ENCODE measurements around the gene UNC45A. TPM values are rescaled to one million over a fixed set of nuclear protein-coding genes. Genes with fewer than 3 reads are reported as not detected.

Gene UNC45A
- total and polyA plus RNA-seq, 12 donors = 19.2 to 28.0 (median 25.2) TPM

- H3K36me3 ChIP-seq = peaks cover 0 to 100% (median 77%) of the 10 kb centered on the region in 9 donors
- H3K4me1 ChIP-seq = peaks cover 0 to 47% (median 34%) of the 10 kb centered on the region in 9 donors
- TF ChIP-seq, protein P1, sequence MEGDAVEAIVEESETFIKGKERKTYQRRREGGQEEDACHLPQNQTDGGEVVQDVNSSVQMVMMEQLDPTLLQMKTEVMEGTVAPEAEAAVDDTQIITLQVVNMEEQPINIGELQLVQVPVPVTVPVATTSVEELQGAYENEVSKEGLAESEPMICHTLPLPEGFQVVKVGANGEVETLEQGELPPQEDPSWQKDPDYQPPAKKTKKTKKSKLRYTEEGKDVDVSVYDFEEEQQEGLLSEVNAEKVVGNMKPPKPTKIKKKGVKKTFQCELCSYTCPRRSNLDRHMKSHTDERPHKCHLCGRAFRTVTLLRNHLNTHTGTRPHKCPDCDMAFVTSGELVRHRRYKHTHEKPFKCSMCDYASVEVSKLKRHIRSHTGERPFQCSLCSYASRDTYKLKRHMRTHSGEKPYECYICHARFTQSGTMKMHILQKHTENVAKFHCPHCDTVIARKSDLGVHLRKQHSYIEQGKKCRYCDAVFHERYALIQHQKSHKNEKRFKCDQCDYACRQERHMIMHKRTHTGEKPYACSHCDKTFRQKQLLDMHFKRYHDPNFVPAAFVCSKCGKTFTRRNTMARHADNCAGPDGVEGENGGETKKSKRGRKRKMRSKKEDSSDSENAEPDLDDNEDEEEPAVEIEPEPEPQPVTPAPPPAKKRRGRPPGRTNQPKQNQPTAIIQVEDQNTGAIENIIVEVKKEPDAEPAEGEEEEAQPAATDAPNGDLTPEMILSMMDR (IDR thresholded peaks at IDR 0.05) = no peak
- no peak for ATAC-seq
- DNase-seq = no peak
- no peak overlapping the region for H3K4me3 ChIP-seq
- 94% methylated on average over 7 of the region's 7 CpGs for WGBS, 2 donors
- intact Hi-C loops (cut with DNase I) = no loop called here
- no peaks in the 10 kb centered on the region for H3K27me3 ChIP-seq
- H3K9me3 ChIP-seq = no peaks in the 10 kb centered on the region
- no peak overlapping the region for H3K27ac ChIP-seq
Observed at GRCh38 chr15:90912770-90913075, 22.4 kb upstream of the UNC45A start.

GRCh38 chr15:90913398-90913944 lies 21.6 kb upstream of the UNC45A start:
- TF ChIP-seq, protein P1 (IDR thresholded peaks at IDR 0.05) = no peak
- intact Hi-C loops (cut with DNase I) = no loop called here
- DNase-seq = no peak
- ATAC-seq = no peak
- Histone ChIP-seq H3K9me3 (no peaks in the 10 kb centered on the region), H3K4me3 (no peak overlapping the region), H3K27ac (peak overlapping the region in 2 of 10 donors; percentile 24 to 85), H3K4me1 (peaks cover 3 to 47% (median 26%) of the 10 kb centered on the region in 9 donors), H3K27me3 (no peaks in the 10 kb centered on the region), H3K36me3 (peaks cover 0 to 100% (median 81%) of the 10 kb centered on the region in 9 donors)
- 94 to 96% methylated on average over 12 of the region's 12 CpGs for WGBS, 2 donors

DNA sequence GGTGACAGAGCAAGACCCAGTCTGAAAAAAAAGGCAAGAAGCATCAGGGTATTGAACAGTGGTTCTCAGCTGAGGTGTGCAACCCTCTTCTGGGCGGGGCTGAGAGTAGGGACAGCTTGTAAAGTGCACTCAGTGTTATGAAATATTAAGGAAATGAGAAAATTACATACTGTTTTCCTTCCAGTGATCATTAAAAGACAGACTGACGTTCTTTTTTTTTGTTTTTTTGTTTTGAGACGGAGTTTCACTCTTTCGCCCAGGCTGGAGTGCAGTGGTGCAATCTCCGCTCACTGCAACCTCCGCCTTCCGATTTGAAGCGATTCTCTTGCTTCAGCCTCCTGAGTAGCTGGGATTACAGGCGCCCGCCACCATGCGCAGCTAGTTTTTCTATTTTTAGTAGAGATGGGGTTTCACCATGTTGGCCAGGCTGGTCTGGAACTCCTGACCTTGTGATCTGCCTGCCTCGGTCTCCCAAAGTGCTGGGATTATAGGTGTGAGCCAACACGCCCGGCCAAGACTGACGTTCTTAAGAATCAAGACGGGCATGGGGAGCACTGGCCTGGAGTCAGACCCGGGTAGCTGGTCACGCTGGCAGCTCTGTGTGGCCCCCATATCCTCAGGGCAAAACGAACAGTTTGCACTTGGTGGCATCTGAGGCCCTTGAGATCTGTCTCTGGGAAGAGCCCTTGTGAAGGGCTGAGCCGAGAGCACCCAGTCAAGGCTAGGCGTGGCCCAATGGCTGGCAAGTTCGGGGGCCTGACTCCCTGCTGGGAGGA lies 20.6 kb upstream of the UNC45A start:
- TF ChIP-seq, protein P1 (IDR thresholded peaks at IDR 0.05) = no peak

GRCh38 chr15:90915216-90915807 lies 19.8 kb upstream of the UNC45A start:
- Histone ChIP-seq H3K27ac (peak overlapping the region in 9 of 10 donors; percentile 64 to 90 (median 80)), H3K4me3 (no peak overlapping the region), H3K27me3 (no peaks in the 10 kb centered on the region), H3K9me3 (no peaks in the 10 kb centered on the region), H3K4me1 (peaks cover 3 to 42% (median 24%) of the 10 kb centered on the region in 9 donors), H3K36me3 (peaks cover 0 to 100% (median 85%) of the 10 kb centered on the region in 9 donors)
- DNase-seq (no peak), ATAC-seq (peak in 5 of 8 donors; percentile 2 to 26 (median 13))
- intact Hi-C loops (cut with DNase I) = no loop called here
- 75 to 81% methylated on average over 7 of the region's 7 CpGs for WGBS, 2 donors
- TF ChIP-seq, protein P1 (IDR thresholded peaks at IDR 0.05) = no peak

More for the DNA sequence above, 20.6 kb upstream of the UNC45A start:
- no peak for DNase-seq
- H3K4me1 ChIP-seq = peaks cover 3 to 42% (median 23%) of the 10 kb centered on the region in 9 donors
- peak overlapping the region in 9 of 10 donors; percentile 64 to 90 (median 80) for H3K27ac ChIP-seq
- ATAC-seq = no peak
- H3K4me3 ChIP-seq = no peak overlapping the region
- 90 to 93% methylated on average over 22 of the region's 22 CpGs for WGBS, 2 donors
- no peaks in the 10 kb centered on the region for H3K9me3 ChIP-seq
- no peaks in the 10 kb centered on the region for H3K27me3 ChIP-seq
- intact Hi-C loops (cut with DNase I) = no loop called here
- peaks cover 0 to 100% (median 84%) of the 10 kb centered on the region in 9 donors for H3K36me3 ChIP-seq
